Testis (tissue), 2 donors: ENCODE data around the gene APBA1.

ENCODE experiments used
- POLR2A ChIP-seq: fragments of 450-650 bp; IDR thresholded peaks from one replicate; pipeline ENCODE4 v1.6.1; 2017; ENCODE audit warnings: antibody characterized with exemption, mild to moderate bottlenecking, moderate library complexity
- TF ChIP-seq, protein P1 (sequence below), 3 experiments: fragments of 450-650 bp in 2 of 3; fragments of 200-600 bp in 1 of 3; sonication (generic) in 1 of 3; IDR thresholded peaks; one replicate each; pipeline ENCODE4 v1.5.1; 2016 to 2019; ENCODE audit warnings: antibody characterized with exemption in 3 of 3, mild to moderate bottlenecking in 2 of 3, moderate library complexity in 1 of 3

DNA sequence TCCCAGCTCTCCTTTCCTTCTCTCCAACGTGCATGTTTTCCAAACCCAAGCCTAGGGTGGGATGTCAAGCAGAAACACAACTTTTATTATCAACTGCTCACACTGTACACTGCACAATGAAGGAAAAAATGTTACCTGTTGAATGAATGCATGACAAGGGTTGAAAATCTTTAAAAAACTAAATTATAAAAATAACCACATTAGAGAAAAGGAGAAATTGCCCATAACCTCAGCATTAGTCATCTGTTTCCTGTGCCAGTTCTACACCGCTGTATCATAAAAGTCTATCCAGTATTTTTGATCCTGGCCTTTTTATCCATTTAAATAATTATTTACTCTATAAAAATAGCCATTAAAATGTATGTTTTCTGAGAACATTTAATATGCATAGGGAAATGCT lies 101.1 kb downstream of the APBA1 start:
- TF ChIP-seq, protein P1, sequence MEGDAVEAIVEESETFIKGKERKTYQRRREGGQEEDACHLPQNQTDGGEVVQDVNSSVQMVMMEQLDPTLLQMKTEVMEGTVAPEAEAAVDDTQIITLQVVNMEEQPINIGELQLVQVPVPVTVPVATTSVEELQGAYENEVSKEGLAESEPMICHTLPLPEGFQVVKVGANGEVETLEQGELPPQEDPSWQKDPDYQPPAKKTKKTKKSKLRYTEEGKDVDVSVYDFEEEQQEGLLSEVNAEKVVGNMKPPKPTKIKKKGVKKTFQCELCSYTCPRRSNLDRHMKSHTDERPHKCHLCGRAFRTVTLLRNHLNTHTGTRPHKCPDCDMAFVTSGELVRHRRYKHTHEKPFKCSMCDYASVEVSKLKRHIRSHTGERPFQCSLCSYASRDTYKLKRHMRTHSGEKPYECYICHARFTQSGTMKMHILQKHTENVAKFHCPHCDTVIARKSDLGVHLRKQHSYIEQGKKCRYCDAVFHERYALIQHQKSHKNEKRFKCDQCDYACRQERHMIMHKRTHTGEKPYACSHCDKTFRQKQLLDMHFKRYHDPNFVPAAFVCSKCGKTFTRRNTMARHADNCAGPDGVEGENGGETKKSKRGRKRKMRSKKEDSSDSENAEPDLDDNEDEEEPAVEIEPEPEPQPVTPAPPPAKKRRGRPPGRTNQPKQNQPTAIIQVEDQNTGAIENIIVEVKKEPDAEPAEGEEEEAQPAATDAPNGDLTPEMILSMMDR (IDR thresholded peaks at IDR 0.05): no peak
- no peak for TF ChIP-seq POLR2A
